ENCODE results near the gene RETREG1.

DNA sequence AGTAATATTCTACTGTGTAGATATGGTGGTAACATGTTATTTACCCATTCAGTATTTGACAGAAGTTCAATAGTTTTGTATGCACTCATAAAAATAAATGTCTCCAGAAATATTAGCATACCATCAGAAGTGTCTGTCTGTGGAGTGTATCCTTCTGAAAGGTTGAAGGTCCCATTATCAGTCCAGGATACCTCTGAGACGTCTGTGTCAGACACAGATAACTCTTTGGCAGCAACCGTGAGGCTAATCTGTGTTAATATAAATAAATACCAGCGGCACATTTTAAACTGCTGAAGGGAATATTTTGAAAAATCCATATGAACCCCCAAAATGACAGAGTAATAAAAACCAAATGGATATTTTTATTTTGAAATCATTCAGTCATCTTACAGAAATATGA lies 139.3 kb downstream of the RETREG1 start:
- TF ChIP-seq FOXA1 (IDR thresholded peaks at IDR 0.05) (no peak), CTBP1 (IDR thresholded peaks at IDR 0.05; ENCODE audit: borderline replicate concordance) (no peak)

Data from HEK293T (cell line).